Stimulated activated CD4-positive, alpha-beta T cell treated with anti-CD3 and anti-CD28 coated beads, Interleukin-4, amount 100 ng/mL, for 48 hours (primary cell): Measurements from ENCODE around the gene SLC36A3.

ENCODE experiments used
- DNase-seq, 2 donors: peaks; one replicate each; pipeline ENCODE4 v3.0.0-alpha.2; 2020; ENCODE audit warnings: low read depth in 2 of 2

SLC36A3 gene

GRCh38 chr5:151298063-151298855 is 5.3 kb downstream of the SLC36A3 start:
- DNase-seq, result no peak

- DNase-seq, result no peak
Measured at GRCh38 chr5:151296974-151297373, 6.6 kb downstream of the SLC36A3 start.

- no peak for DNase-seq
Measured at GRCh38 chr5:151296478-151296830, 7.1 kb downstream of the SLC36A3 start.

- DNase-seq, result no peak
Measured at GRCh38 chr5:151295791-151296477, 7.6 kb downstream of the SLC36A3 start.

- DNase-seq, result no peak
Measured at GRCh38 chr5:151295138-151295537, 8.4 kb downstream of the SLC36A3 start.

- DNase-seq, result no peak
Measured at GRCh38 chr5:151293624-151294023, 9.9 kb downstream of the SLC36A3 start.

- no peak for DNase-seq
Measured at GRCh38 chr5:151288180-151288579, 15.4 kb downstream of the SLC36A3 start.

GRCh38 chr5:151286246-151286645 is 17.3 kb downstream of the SLC36A3 start:
- DNase-seq, result no peak

- no peak for DNase-seq
Measured at GRCh38 chr5:151285683-151286082, 17.9 kb downstream of the SLC36A3 start.

GRCh38 chr5:151284392-151284967 is 19.1 kb downstream of the SLC36A3 start:
- peak in 1 of 2 donors; percentile 6 for DNase-seq

GRCh38 chr5:151283120-151283825 is 20.3 kb downstream of the SLC36A3 start:
- no peak for DNase-seq

GRCh38 chr5:151281001-151281639 is 22.4 kb downstream of the SLC36A3 start:
- DNase-seq, result no peak

- DNase-seq, result no peak
Measured at GRCh38 chr5:151280443-151280842, 23.1 kb downstream of the SLC36A3 start.

- DNase-seq, result no peak
Measured at GRCh38 chr5:151278845-151279244, 24.7 kb downstream of the SLC36A3 start.

- no peak for DNase-seq
Measured at GRCh38 chr5:151275803-151276202, 27.8 kb downstream of the SLC36A3 start.

GRCh38 chr5:151274666-151275065 is 28.9 kb downstream of the SLC36A3 start:
- DNase-seq, result no peak

- DNase-seq, result no peak
Measured at GRCh38 chr5:151271336-151271735, 32.2 kb downstream of the SLC36A3 start.

GRCh38 chr5:151270599-151270998 is 33.0 kb downstream of the SLC36A3 start:
- DNase-seq, result peak in 1 of 2 donors; percentile 8

GRCh38 chr5:151267491-151268260 is 35.9 kb downstream of the SLC36A3 start:
- no peak for DNase-seq

GRCh38 chr5:151264113-151264512 is 39.5 kb downstream of the SLC36A3 start:
- peak in 1 of 2 donors; percentile 18 for DNase-seq

GRCh38 chr5:151262532-151262931 is 41.0 kb downstream of the SLC36A3 start:
- DNase-seq, result no peak
